ENCODE measurements around the gene CD6.

GRCh38 chr11:60960405-60960804, 11.1 kb upstream of the CD6 start:
- TF ChIP-seq POLR2AphosphoS5 (IDR thresholded peaks at IDR 0.05; ENCODE audit: low read depth, low read length) (no peak), SIN3A (IDR thresholded peaks at IDR 0.05; ENCODE audit: borderline replicate concordance, insufficient read depth, low read length) (no peak), REST (IDR thresholded peaks at IDR 0.05; ENCODE audit: insufficient read depth in 1 of 2, low read depth in 2 of 2, low read length in 2 of 2) (no peak)

All from PFSK-1 (cell line).